H9 (cell line): ENCODE results near the gene ABCG2. TPM values are rescaled to one million over a fixed set of nuclear protein-coding genes. Genes with fewer than 3 reads are reported as not detected.

Source experiments
- DNase-seq: peaks from one replicate; pipeline ENCODE4 v3.0.0-alpha.2; 2017
- H2AFZ ChIP-seq: one replicate; pipeline ENCODE4 v1.6.1; 2013; ENCODE audit warnings: mild to moderate bottlenecking, low read length, control low read depth, moderate library complexity
- H2AK5ac ChIP-seq: 2 replicates; pipeline ENCODE4 v1.6.1; 2013; ENCODE audit warnings: low read length, control low read depth, mixed read lengths; ENCODE audit not compliant: insufficient read length
- H2BK120ac ChIP-seq: one replicate; pipeline ENCODE4 v1.6.1; 2013; ENCODE audit warnings: low read depth, mild to moderate bottlenecking, low read length, control low read depth, inconsistent platforms; ENCODE audit not compliant: poor library complexity, severe bottlenecking
- H2BK12ac ChIP-seq: 2 replicates; pipeline ENCODE4 v1.6.1; 2013; ENCODE audit warnings: low read length, control low read depth, mixed read lengths, low read depth; ENCODE audit not compliant: insufficient read length
- H2BK15ac ChIP-seq: 2 replicates; pipeline ENCODE4 v1.6.1; 2013; ENCODE audit warnings: low read depth, low read length, control low read depth
- H2BK20ac ChIP-seq: one replicate; pipeline ENCODE4 v1.6.1; 2013; ENCODE audit warnings: low read depth, mild to moderate bottlenecking, low read length, control low read depth, inconsistent platforms; ENCODE audit not compliant: poor library complexity, severe bottlenecking
- H2BK5ac ChIP-seq: 2 replicates; pipeline ENCODE4 v1.6.1; 2013; ENCODE audit warnings: low read length, control low read depth, mixed read lengths; ENCODE audit not compliant: insufficient read length
- H3K14ac ChIP-seq: 2 replicates; pipeline ENCODE4 v1.6.1; 2013; ENCODE audit warnings: low read length, control low read depth; ENCODE audit not compliant: insufficient read depth
- H3K18ac ChIP-seq: 2 replicates; pipeline ENCODE4 v1.6.1; 2013; ENCODE audit warnings: low read depth, mild to moderate bottlenecking, mixed read lengths, low read length, control low read depth; ENCODE audit not compliant: insufficient read length
- H3K23ac ChIP-seq: 2 replicates; pipeline ENCODE4 v1.6.1; 2013; ENCODE audit warnings: low read length, control low read depth, mixed read lengths, low read depth; ENCODE audit not compliant: insufficient read length
- H3K23me2 ChIP-seq: 2 replicates; pipeline ENCODE4 v1.6.1; 2013; ENCODE audit warnings: low read depth, mild to moderate bottlenecking, mixed read lengths, low read length, control low read depth; ENCODE audit not compliant: insufficient read length, poor library complexity, severe bottlenecking
- H3K27ac ChIP-seq: 2 replicates; pipeline ENCODE4 v1.5.1; 2013; ENCODE audit warnings: low read length, control low read depth, mixed read lengths, low read depth; ENCODE audit not compliant: insufficient read length
- H3K27me3 ChIP-seq: 2 replicates; pipeline ENCODE4 v1.6.1; 2013; ENCODE audit warnings: low read length, control low read depth, inconsistent platforms; ENCODE audit not compliant: insufficient read depth
- H3K4ac ChIP-seq: 2 replicates; pipeline ENCODE4 v1.6.1; 2013; ENCODE audit warnings: low read depth, mild to moderate bottlenecking, control low read depth, inconsistent platforms, low read length, moderate library complexity
- H3K4me1 ChIP-seq: 2 replicates; pipeline ENCODE4 v1.6.1; 2013; ENCODE audit warnings: low read length, control low read depth, inconsistent platforms; ENCODE audit not compliant: insufficient read depth
- H3K4me2 ChIP-seq: 2 replicates; pipeline ENCODE4 v1.6.1; 2013; ENCODE audit warnings: low read length, control low read depth, mixed read lengths; ENCODE audit not compliant: insufficient read length, insufficient read depth
- H3K56ac ChIP-seq: 2 replicates; pipeline ENCODE4 v1.6.1; 2013; ENCODE audit warnings: low read depth, mild to moderate bottlenecking, mixed read lengths, low read length, control low read depth; ENCODE audit not compliant: insufficient read length
- H3K79me1 ChIP-seq: 2 replicates; pipeline ENCODE4 v1.6.1; 2013; ENCODE audit warnings: low read depth, mild to moderate bottlenecking, moderate library complexity, low read length, control low read depth, inconsistent platforms; ENCODE audit not compliant: insufficient read depth, poor library complexity, severe bottlenecking
- H3K79me2 ChIP-seq: 2 replicates; pipeline ENCODE4 v1.6.1; 2013; ENCODE audit warnings: low read length, control low read depth, inconsistent platforms; ENCODE audit not compliant: insufficient read depth
- H3K9ac ChIP-seq: 2 replicates; pipeline ENCODE4 v1.6.1; 2013; ENCODE audit warnings: low read length, control low read depth, mixed read lengths; ENCODE audit not compliant: insufficient read length; ENCODE audit errors: extremely low read depth
- H3K9me3 ChIP-seq: one replicate; pipeline ENCODE4 v1.6.1; 2013; ENCODE audit warnings: low read depth, low read length, inconsistent platforms; ENCODE audit not compliant: control insufficient read depth
- H3T11ph ChIP-seq: one replicate; pipeline ENCODE4 v1.6.1; 2013; ENCODE audit warnings: mild to moderate bottlenecking, low read length, control low read depth, inconsistent platforms
- H4K20me1 ChIP-seq: one replicate; pipeline ENCODE4 v1.6.1; 2013; ENCODE audit not compliant: control insufficient read depth, insufficient read length, insufficient read depth
- H4K5ac ChIP-seq: 2 replicates; pipeline ENCODE4 v1.6.1; 2013; ENCODE audit warnings: low read depth, mild to moderate bottlenecking, mixed read lengths, low read length, control low read depth; ENCODE audit not compliant: insufficient read length
- H4K8ac ChIP-seq: replicated peaks from 2 replicates; pipeline ENCODE4 v1.6.1; 2013; ENCODE audit warnings: low read length, control low read depth, mixed read lengths, low read depth; ENCODE audit not compliant: insufficient read length
- H4K91ac ChIP-seq: 2 replicates; pipeline ENCODE4 v1.6.1; 2013; ENCODE audit warnings: low read depth, mild to moderate bottlenecking, moderate library complexity, mixed read lengths, low read length, control low read depth; ENCODE audit not compliant: insufficient read length
- H3K27ac Mint-ChIP-seq, 3 experiments: 2 replicates in 2 of 3; 3 replicates in 1 of 3; pipeline ENCODE4 v1.8.0; 2020 to 2021; ENCODE audit warnings: mixed read lengths in 3 of 3, mild to moderate bottlenecking in 1 of 3, moderate library complexity in 1 of 3
- H3K27me3 Mint-ChIP-seq: 2 replicates; pipeline ENCODE4 v1.8.0; 2021; ENCODE audit warnings: low read depth, mild to moderate bottlenecking, moderate library complexity, mixed read lengths
- H3K36me3 Mint-ChIP-seq, 3 experiments: 2 replicates in 2 of 3; 3 replicates in 1 of 3; pipeline ENCODE4 v1.8.0; 2020 to 2021; ENCODE audit warnings: low read depth in 3 of 3, mixed read lengths in 3 of 3; ENCODE audit not compliant: insufficient read depth in 1 of 3
- H3K4me1 Mint-ChIP-seq, 2 experiments: 2 replicates each; pipeline ENCODE4 v1.8.0; 2020; ENCODE audit warnings: mixed read lengths in 2 of 2
- H3K4me3 Mint-ChIP-seq, 2 experiments: 2 replicates in 1 of 2; 3 replicates in 1 of 2; pipeline ENCODE4 v1.8.0; 2020 to 2021; ENCODE audit warnings: mild to moderate bottlenecking in 2 of 2, mixed read lengths in 2 of 2, moderate library complexity in 1 of 2
- H3K9me3 Mint-ChIP-seq, 2 experiments: 2 replicates in 1 of 2; 3 replicates in 1 of 2; pipeline ENCODE4 v1.8.0; 2020; ENCODE audit warnings: mild to moderate bottlenecking in 2 of 2, mixed read lengths in 2 of 2, moderate library complexity in 1 of 2
- WGBS: extraction: QIAGEN DNeasy Blood & Tissue Kit; methylation state at CpG from one replicate; pipeline ENCODE4 v1.1.7; 2013; ENCODE audit warnings: missing lambda C conversion rate, low lambda C conversion rate, mixed read lengths; ENCODE audit not compliant: insufficient read length; ENCODE audit errors: extremely low coverage; 5-methylcytosine and 5-hydroxymethylcytosine counted together
- total RNA-seq: library from RNA; stranded (reverse); gene quantifications from 2 replicates; pipeline ENCODE4 v1.2.1, GENCODE V29; 2021
- TF ChIP-seq, protein P1 (sequence below): fragments of 200-600 bp; sonication (generic); conservative IDR thresholded peaks from 3 replicates; pipeline ENCODE4 v1.8.0; 2021; ENCODE audit warnings: antibody characterized with exemption, mild to moderate bottlenecking

The ABCG2 gene
- total RNA-seq, 1 experiment from 2014 or later = 1.5 TPM

DNA sequence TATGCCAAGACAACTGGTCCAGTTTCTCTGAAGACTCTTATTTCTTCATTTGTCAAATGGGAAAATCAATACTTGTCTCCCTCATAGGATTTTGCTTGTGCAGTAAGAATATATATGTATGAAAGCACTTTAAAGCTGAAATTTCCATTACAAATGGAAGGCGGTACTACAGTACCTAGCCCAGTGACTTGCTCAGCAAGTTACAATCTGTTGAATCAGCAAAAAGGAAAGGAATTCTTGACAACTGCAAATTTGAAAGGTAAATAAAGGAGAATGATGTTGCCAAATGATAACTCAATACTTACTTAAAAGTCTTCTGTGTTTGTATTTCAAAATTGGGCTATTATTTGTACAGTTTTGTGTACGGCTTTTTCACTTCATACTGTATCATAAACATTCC is 79.9 kb downstream of the ABCG2 start:
- Histone ChIP-seq H2BK12ac (no peak overlapping the region), H4K91ac (no peak overlapping the region), H4K20me1 (no peaks in the 10 kb centered on the region), H4K5ac (no peak overlapping the region), H2BK120ac (no peak overlapping the region), H3K79me2 (no peaks in the 10 kb centered on the region), H3K14ac (no peak overlapping the region), H2BK15ac (no peak overlapping the region), H3T11ph (no peak overlapping the region), H3K18ac (no peak overlapping the region), H2BK20ac (no peak overlapping the region), H3K27ac (no peak overlapping the region), H3K9ac (no peak overlapping the region), H3K79me1 (no peaks in the 10 kb centered on the region), H3K4ac (no peak overlapping the region), H3K4me2 (no peak overlapping the region), H3K23me2 (no peaks in the 10 kb centered on the region), H4K8ac (no peak overlapping the region), H2AFZ (no peak overlapping the region), H2AK5ac (no peak overlapping the region), H3K23ac (no peak overlapping the region), H3K9me3 (no peaks in the 10 kb centered on the region), H3K27me3 (no peaks in the 10 kb centered on the region), H3K56ac (no peak overlapping the region), H3K4me1 (no peaks in the 10 kb centered on the region), H2BK5ac (no peak overlapping the region)
- no CpG with 5 or more reads among the region's 2 CpGs for WGBS
- no peaks in the 10 kb centered on the region; the same call in 1 of the 2 replicates for H3K27me3 Mint-ChIP-seq
- no peak overlapping the region for H3K27ac Mint-ChIP-seq
- no peaks in the 10 kb centered on the region for H3K9me3 Mint-ChIP-seq
- H3K4me1 Mint-ChIP-seq = peaks cover 0 to 5% of the 10 kb centered on the region in 2 experiments; a peak in 2 of 4 replicates
- H3K36me3 Mint-ChIP-seq = peaks cover 7 to 24% (median 20%) of the 10 kb centered on the region in 3 experiments
- TF ChIP-seq, protein P1, sequence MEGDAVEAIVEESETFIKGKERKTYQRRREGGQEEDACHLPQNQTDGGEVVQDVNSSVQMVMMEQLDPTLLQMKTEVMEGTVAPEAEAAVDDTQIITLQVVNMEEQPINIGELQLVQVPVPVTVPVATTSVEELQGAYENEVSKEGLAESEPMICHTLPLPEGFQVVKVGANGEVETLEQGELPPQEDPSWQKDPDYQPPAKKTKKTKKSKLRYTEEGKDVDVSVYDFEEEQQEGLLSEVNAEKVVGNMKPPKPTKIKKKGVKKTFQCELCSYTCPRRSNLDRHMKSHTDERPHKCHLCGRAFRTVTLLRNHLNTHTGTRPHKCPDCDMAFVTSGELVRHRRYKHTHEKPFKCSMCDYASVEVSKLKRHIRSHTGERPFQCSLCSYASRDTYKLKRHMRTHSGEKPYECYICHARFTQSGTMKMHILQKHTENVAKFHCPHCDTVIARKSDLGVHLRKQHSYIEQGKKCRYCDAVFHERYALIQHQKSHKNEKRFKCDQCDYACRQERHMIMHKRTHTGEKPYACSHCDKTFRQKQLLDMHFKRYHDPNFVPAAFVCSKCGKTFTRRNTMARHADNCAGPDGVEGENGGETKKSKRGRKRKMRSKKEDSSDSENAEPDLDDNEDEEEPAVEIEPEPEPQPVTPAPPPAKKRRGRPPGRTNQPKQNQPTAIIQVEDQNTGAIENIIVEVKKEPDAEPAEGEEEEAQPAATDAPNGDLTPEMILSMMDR = no peak
- H3K4me3 Mint-ChIP-seq = no peak overlapping the region
- DNase-seq = no peak
